IPS-20b (cell line): ENCODE measurements around the gene HCFC1.

Experiments used
- H3K27ac ChIP-seq: one replicate; pipeline ENCODE4 v1.5.1; 2013; ENCODE audit warnings: low read length
- H3K27me3 ChIP-seq: 2 replicates; pipeline ENCODE4 v1.6.1; 2013; ENCODE audit warnings: mild to moderate bottlenecking, low read length, inconsistent platforms; ENCODE audit not compliant: insufficient read depth
- H3K36me3 ChIP-seq: 2 replicates; pipeline ENCODE4 v1.6.1; 2013; ENCODE audit warnings: low read depth, mild to moderate bottlenecking, inconsistent platforms, low read length, moderate library complexity; ENCODE audit not compliant: insufficient read depth
- H3K4me1 ChIP-seq: 2 replicates; pipeline ENCODE4 v1.6.1; 2013; ENCODE audit warnings: mild to moderate bottlenecking, control low read depth, inconsistent platforms, low read length, moderate library complexity; ENCODE audit not compliant: insufficient read depth
- H3K4me3 ChIP-seq: 2 replicates; pipeline ENCODE4 v1.5.1; 2013; ENCODE audit warnings: mild to moderate bottlenecking, low read length, inconsistent platforms
- H3K9ac ChIP-seq: 2 replicates; pipeline ENCODE4 v1.6.1; 2013; ENCODE audit warnings: low read depth, mild to moderate bottlenecking, inconsistent platforms, low read length, moderate library complexity
- H3K9me3 ChIP-seq: 2 replicates; pipeline ENCODE4 v1.6.1; 2013; ENCODE audit warnings: mild to moderate bottlenecking, low read depth, low read length, inconsistent platforms; ENCODE audit not compliant: insufficient read depth

HCFC1 gene

GRCh38 chrX:153960786-153961185, 10.8 kb downstream of the HCFC1 start:
- Histone ChIP-seq H3K36me3 (peaks cover 84% of the 10 kb centered on the region), H3K27me3 (no peaks in the 10 kb centered on the region), H3K9ac (no peak overlapping the region), H3K4me3 (no peak overlapping the region), H3K27ac (no peak overlapping the region), H3K4me1 (no peaks in the 10 kb centered on the region), H3K9me3 (no peaks in the 10 kb centered on the region)

- Histone ChIP-seq H3K36me3 (peaks cover 91% of the 10 kb centered on the region), H3K9ac (no peak overlapping the region)
These were observed 11.5 kb downstream of the HCFC1 start for GRCh38 chrX:153960077-153960476.

GRCh38 chrX:153959649-153960048, 12.0 kb downstream of the HCFC1 start:
- Histone ChIP-seq H3K9ac (no peak overlapping the region), H3K4me1 (no peaks in the 10 kb centered on the region), H3K27ac (no peak overlapping the region), H3K36me3 (peaks cover 95% of the 10 kb centered on the region), H3K27me3 (no peaks in the 10 kb centered on the region), H3K4me3 (no peak overlapping the region), H3K9me3 (no peaks in the 10 kb centered on the region)

More at GRCh38 chrX:153960077-153960476, 11.5 kb downstream of the HCFC1 start:
- H3K27ac ChIP-seq, result no peak overlapping the region
- no peak overlapping the region for H3K4me3 ChIP-seq
- H3K9me3 ChIP-seq, result no peaks in the 10 kb centered on the region
- H3K4me1 ChIP-seq, result no peaks in the 10 kb centered on the region
- H3K27me3 ChIP-seq, result no peaks in the 10 kb centered on the region

GRCh38 chrX:153958605-153959004, 13.0 kb downstream of the HCFC1 start:
- Histone ChIP-seq H3K4me3 (no peak overlapping the region), H3K4me1 (no peaks in the 10 kb centered on the region), H3K9ac (no peak overlapping the region), H3K9me3 (no peaks in the 10 kb centered on the region), H3K36me3 (peaks cover 98% of the 10 kb centered on the region), H3K27ac (no peak overlapping the region), H3K27me3 (no peaks in the 10 kb centered on the region)

- Histone ChIP-seq H3K9me3 (no peaks in the 10 kb centered on the region), H3K36me3 (peaks cover 97% of the 10 kb centered on the region)
These were observed 14.4 kb downstream of the HCFC1 start for GRCh38 chrX:153957224-153957623.

GRCh38 chrX:153956044-153956907, 15.3 kb downstream of the HCFC1 start:
- peaks cover 97% of the 10 kb centered on the region for H3K36me3 ChIP-seq
- no peak overlapping the region for H3K9ac ChIP-seq
- H3K27me3 ChIP-seq, result no peaks in the 10 kb centered on the region
- H3K4me3 ChIP-seq, result no peak overlapping the region
- H3K9me3 ChIP-seq, result no peaks in the 10 kb centered on the region
- no peaks in the 10 kb centered on the region for H3K4me1 ChIP-seq
- no peak overlapping the region for H3K27ac ChIP-seq

More at GRCh38 chrX:153957224-153957623, 14.4 kb downstream of the HCFC1 start:
- H3K27me3 ChIP-seq, result no peaks in the 10 kb centered on the region
- no peak overlapping the region for H3K27ac ChIP-seq
- H3K9ac ChIP-seq, result no peak overlapping the region
- no peaks in the 10 kb centered on the region for H3K4me1 ChIP-seq
- no peak overlapping the region for H3K4me3 ChIP-seq

- Histone ChIP-seq H3K4me3 (no peak overlapping the region), H3K4me1 (no peaks in the 10 kb centered on the region), H3K36me3 (peaks cover 97% of the 10 kb centered on the region), H3K27me3 (no peaks in the 10 kb centered on the region), H3K9me3 (no peaks in the 10 kb centered on the region), H3K27ac (no peak overlapping the region), H3K9ac (no peak overlapping the region)
These were observed 16.3 kb downstream of the HCFC1 start for GRCh38 chrX:153955228-153955732.

- H3K4me1 ChIP-seq, result no peaks in the 10 kb centered on the region
- no peak overlapping the region for H3K9ac ChIP-seq
- peaks cover 97% of the 10 kb centered on the region for H3K36me3 ChIP-seq
- no peak overlapping the region for H3K4me3 ChIP-seq
- H3K27me3 ChIP-seq, result no peaks in the 10 kb centered on the region
- no peak overlapping the region for H3K27ac ChIP-seq
- H3K9me3 ChIP-seq, result no peaks in the 10 kb centered on the region
These were observed 16.9 kb downstream of the HCFC1 start for GRCh38 chrX:153954558-153955227.

- H3K4me1 ChIP-seq, result no peaks in the 10 kb centered on the region
- no peak overlapping the region for H3K27ac ChIP-seq
- peaks cover 96% of the 10 kb centered on the region for H3K36me3 ChIP-seq
These were observed 17.6 kb downstream of the HCFC1 start for GRCh38 chrX:153953892-153954557.

GRCh38 chrX:153953342-153953830, 18.2 kb downstream of the HCFC1 start:
- no peaks in the 10 kb centered on the region for H3K27me3 ChIP-seq
- peaks cover 93% of the 10 kb centered on the region for H3K36me3 ChIP-seq
- H3K4me1 ChIP-seq, result no peaks in the 10 kb centered on the region
- H3K27ac ChIP-seq, result peak overlapping the region; percentile 88
- H3K9me3 ChIP-seq, result no peaks in the 10 kb centered on the region
- no peak overlapping the region for H3K4me3 ChIP-seq
- H3K9ac ChIP-seq, result peak overlapping the region; percentile 58; the same call in 1 of the 2 replicates

More at GRCh38 chrX:153953892-153954557, 17.6 kb downstream of the HCFC1 start:
- Histone ChIP-seq H3K4me3 (no peak overlapping the region), H3K9me3 (no peaks in the 10 kb centered on the region), H3K9ac (no peak overlapping the region), H3K27me3 (no peaks in the 10 kb centered on the region)

- peak overlapping the region; percentile 58; the same call in 1 of the 2 replicates for H3K9ac ChIP-seq
- H3K9me3 ChIP-seq, result no peaks in the 10 kb centered on the region
- peak overlapping the region; percentile 88 for H3K27ac ChIP-seq
- H3K36me3 ChIP-seq, result peaks cover 91% of the 10 kb centered on the region
- H3K4me1 ChIP-seq, result no peaks in the 10 kb centered on the region
- H3K4me3 ChIP-seq, result no peak overlapping the region
- H3K27me3 ChIP-seq, result no peaks in the 10 kb centered on the region
These were observed 19.1 kb downstream of the HCFC1 start for GRCh38 chrX:153952373-153953026.
